ENCODE data around the gene SAT2. TPM values are rescaled to one million over a fixed set of nuclear protein-coding genes. Genes with fewer than 3 reads are reported as not detected.
A peak's percentile ranks its signal among the peaks of the same experiment; 100 is the strongest.

The SAT2 gene
- total and polyA plus RNA-seq, 2 experiments from 2014 or later: 56.7 to 69.4 TPM

DNA sequence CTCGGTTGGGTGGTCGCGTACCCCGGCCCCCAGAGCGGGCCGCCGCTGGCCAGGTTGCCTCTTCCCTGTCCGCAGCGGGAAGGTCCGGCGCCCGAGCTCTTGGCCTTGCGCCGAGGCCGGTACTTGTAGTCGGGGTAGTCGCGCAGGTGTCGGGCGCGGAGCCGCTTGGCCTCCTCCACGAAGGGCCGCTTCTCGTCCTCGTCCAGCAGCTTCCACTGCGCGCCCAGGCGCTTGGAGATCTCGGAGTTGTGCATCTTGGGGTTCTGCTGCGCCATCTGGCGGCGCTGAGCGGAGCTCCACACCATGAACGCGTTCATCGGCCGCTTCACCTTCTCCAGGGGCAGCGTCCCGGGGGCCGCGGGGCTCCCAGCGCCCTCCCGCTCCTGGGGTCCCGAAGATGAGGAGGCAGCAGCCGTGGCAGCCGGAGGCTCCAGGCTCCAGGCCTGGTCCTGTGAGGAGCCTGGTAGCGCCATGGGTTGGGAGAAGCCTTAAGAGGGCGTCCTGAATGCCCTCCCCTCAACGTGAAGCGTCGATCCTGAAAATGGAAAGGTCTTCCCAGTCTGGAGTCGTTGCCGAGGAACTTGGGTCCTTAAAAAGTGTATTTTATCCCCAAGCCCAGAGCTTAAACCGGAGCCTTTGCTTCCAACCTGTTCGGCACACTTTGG lies 38.3 kb downstream of the SAT2 start:
- no peaks in the 10 kb centered on the region for H4K20me1 ChIP-seq (replicated peaks; ENCODE audit: insufficient read depth)
- peak; percentile 94 for DNase-seq (ENCODE audit: low spot score)
- peak overlapping the region; percentile 90 for H3K27ac ChIP-seq (ENCODE audit: low read depth)
- H3K4me1 ChIP-seq (ENCODE audit: insufficient read depth): peaks cover 21% of the 10 kb centered on the region
- H3K79me2 ChIP-seq (replicated peaks; ENCODE audit: insufficient read depth): peaks cover 19% of the 10 kb centered on the region
- no peaks in the 10 kb centered on the region; the same call in 1 of the 2 replicates for H3K9me2 ChIP-seq (ENCODE audit: insufficient read depth)
- H3K4me2 ChIP-seq: peak overlapping the region; percentile 99
- ATAC-seq: peak; percentile 77
- H3K36me3 ChIP-seq (ENCODE audit: insufficient read depth): peaks cover 23% of the 10 kb centered on the region
- H3F3A ChIP-seq (replicated peaks; ENCODE audit: low read depth): peaks cover 34% of the 10 kb centered on the region
- peak overlapping the region; percentile 88 for H3K4me3 ChIP-seq
- Mint-ChIP-seq H3K27me3 (ENCODE audit: insufficient read depth, low read depth, poor library complexity) (peaks cover 21% of the 10 kb centered on the region), H3K36me3 (ENCODE audit: low read depth) (peaks cover 60% of the 10 kb centered on the region), H3K27ac (peak overlapping the region; percentile 77; the same call in 1 of the 2 replicates), H3K4me3 (peak overlapping the region; percentile 69; the same call in 2 of the 3 replicates), H3K4me1 (peaks cover 42% of the 10 kb centered on the region), H3K9me3 (no peaks in the 10 kb centered on the region)
- no peaks in the 10 kb centered on the region for H3K27me3 ChIP-seq (ENCODE audit: insufficient read depth)
- TF ChIP-seq NANOG (IDR thresholded peaks at IDR 0.05; ENCODE audit: borderline replicate concordance) (no peak), EZH2phosphoT487 (IDR thresholded peaks at IDR 0.05; ENCODE audit: unreplicated experiment) (no peak), ETS1 (IDR thresholded peaks at IDR 0.05) (no peak), ZNF114 (CRISPR knock-in tag; IDR thresholded peaks at IDR 0.05) (no peak), CREB1 (CRISPR knock-in tag; IDR thresholded peaks at IDR 0.05; ENCODE audit: low read depth) (no peak)
- TF ChIP-seq, protein P1, sequence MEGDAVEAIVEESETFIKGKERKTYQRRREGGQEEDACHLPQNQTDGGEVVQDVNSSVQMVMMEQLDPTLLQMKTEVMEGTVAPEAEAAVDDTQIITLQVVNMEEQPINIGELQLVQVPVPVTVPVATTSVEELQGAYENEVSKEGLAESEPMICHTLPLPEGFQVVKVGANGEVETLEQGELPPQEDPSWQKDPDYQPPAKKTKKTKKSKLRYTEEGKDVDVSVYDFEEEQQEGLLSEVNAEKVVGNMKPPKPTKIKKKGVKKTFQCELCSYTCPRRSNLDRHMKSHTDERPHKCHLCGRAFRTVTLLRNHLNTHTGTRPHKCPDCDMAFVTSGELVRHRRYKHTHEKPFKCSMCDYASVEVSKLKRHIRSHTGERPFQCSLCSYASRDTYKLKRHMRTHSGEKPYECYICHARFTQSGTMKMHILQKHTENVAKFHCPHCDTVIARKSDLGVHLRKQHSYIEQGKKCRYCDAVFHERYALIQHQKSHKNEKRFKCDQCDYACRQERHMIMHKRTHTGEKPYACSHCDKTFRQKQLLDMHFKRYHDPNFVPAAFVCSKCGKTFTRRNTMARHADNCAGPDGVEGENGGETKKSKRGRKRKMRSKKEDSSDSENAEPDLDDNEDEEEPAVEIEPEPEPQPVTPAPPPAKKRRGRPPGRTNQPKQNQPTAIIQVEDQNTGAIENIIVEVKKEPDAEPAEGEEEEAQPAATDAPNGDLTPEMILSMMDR (conservative IDR thresholded peaks at IDR 0.05; ENCODE audit: low read depth in 2 of 2): peak; percentile 72 to 86
- peak overlapping the region; percentile 74; the same call in 1 of the 2 replicates for H2AFZ ChIP-seq

GRCh38 chr17:7588553-7589203 lies 38.9 kb downstream of the SAT2 start:
- Histone ChIP-seq H3K4me2 (peak overlapping the region; percentile 99), H3K36me3 (ENCODE audit: insufficient read depth) (peaks cover 16% of the 10 kb centered on the region), H4K20me1 (replicated peaks; ENCODE audit: insufficient read depth) (no peaks in the 10 kb centered on the region), H3K4me3 (peak overlapping the region; percentile 88), H3F3A (replicated peaks; ENCODE audit: low read depth) (peaks cover 30% of the 10 kb centered on the region), H3K27ac (ENCODE audit: low read depth) (no peak overlapping the region), H3K79me2 (replicated peaks; ENCODE audit: insufficient read depth) (peaks cover 21% of the 10 kb centered on the region), H2AFZ (no peak overlapping the region), H3K9me2 (ENCODE audit: insufficient read depth) (no peaks in the 10 kb centered on the region; the same call in 1 of the 2 replicates), H3K27me3 (ENCODE audit: insufficient read depth) (no peaks in the 10 kb centered on the region), H3K4me1 (ENCODE audit: insufficient read depth) (peaks cover 23% of the 10 kb centered on the region)
- Mint-ChIP-seq H3K36me3 (ENCODE audit: low read depth) (peaks cover 54% of the 10 kb centered on the region), H3K9me3 (no peaks in the 10 kb centered on the region), H3K27me3 (ENCODE audit: insufficient read depth, low read depth, poor library complexity) (peaks cover 25% of the 10 kb centered on the region), H3K27ac (no peak overlapping the region), H3K4me1 (peaks cover 43% of the 10 kb centered on the region), H3K4me3 (peak overlapping the region; percentile 69)
- peak; percentile 12 for ATAC-seq
- no peak for TF ChIP-seq NANOG (IDR thresholded peaks at IDR 0.05; ENCODE audit: borderline replicate concordance)
- no peak for TF ChIP-seq EZH2phosphoT487 (IDR thresholded peaks at IDR 0.05; ENCODE audit: unreplicated experiment)
- no peak for TF ChIP-seq EZH2 (IDR thresholded peaks at IDR 0.05; ENCODE audit: low read depth, unreplicated experiment)
- TF ChIP-seq STAT1 (IDR thresholded peaks at IDR 0.05; ENCODE audit: unreplicated experiment): no peak
- TF ChIP-seq, protein P1 (conservative IDR thresholded peaks at IDR 0.05; ENCODE audit: low read depth in 2 of 2): no peak
- DNase-seq (ENCODE audit: low spot score): peak; percentile 59

Measured in GM23338 (cell line).